IMR-90 (cell line): Measurements from ENCODE around the gene MAZ. TPM values are rescaled to one million over a fixed set of nuclear protein-coding genes. Genes with fewer than 3 reads are reported as not detected.

Source experiments
- ATAC-seq: fragments of 200-7000 bp; cut with Tn5 transposase; 2 replicates; pipeline ENCODE4 v1.9.1; 2020; ENCODE audit warnings: low read depth, mild to moderate bottlenecking, moderate library complexity
- BruUV-seq: library from RNA; stranded (reverse); fragments of 400-500 nt; replicated peaks from 2 replicates; lab custom pipeline; 2021; lab: Mats Ljungman, UMichigan
- CTCF ChIA-PET: fragments of 300-600 bp; formaldehyde crosslinking; extraction: SDS; loops from one replicate; lab custom pipeline; 2021; ENCODE audit warnings: antibody characterized with exemption; lab: Yijun Ruan, JAX
- POLR2A ChIA-PET: fragments of 300-600 bp; sonication (Branson Sonifier 250); formaldehyde crosslinking; loops from one replicate; lab custom pipeline; 2022; ENCODE audit warnings: antibody characterized with exemption; ENCODE audit not compliant: unreplicated experiment; lab: Charles Lee
- DNase-seq: peaks from one replicate; pipeline ENCODE4 v3.0.0; 2013
- H2AFZ ChIP-seq: replicated peaks from 2 replicates; pipeline ENCODE3; 2013; ENCODE audit warnings: low read length, mild to moderate bottlenecking; ENCODE audit not compliant: poor library complexity
- H2AK5ac ChIP-seq: 2 replicates; pipeline ENCODE4 v1.6.1; 2013; ENCODE audit warnings: low read depth, low read length, inconsistent platforms
- H2AK9ac ChIP-seq: replicated peaks from 2 replicates; pipeline ENCODE3; 2013; ENCODE audit warnings: mild to moderate bottlenecking, low read depth, low read length, moderate library complexity; ENCODE audit not compliant: poor library complexity
- H2BK120ac ChIP-seq: 2 replicates; pipeline ENCODE4 v1.6.1; 2013; ENCODE audit warnings: low read depth, low read length, inconsistent platforms
- H2BK15ac ChIP-seq: 3 replicates; pipeline ENCODE4 v1.6.1; 2013; ENCODE audit warnings: low read depth, low read length, inconsistent platforms
- H2BK20ac ChIP-seq: 2 replicates; pipeline ENCODE4 v1.6.1; 2013; ENCODE audit warnings: low read depth, mild to moderate bottlenecking, inconsistent platforms, low read length, moderate library complexity
- H2BK5ac ChIP-seq: 2 replicates; pipeline ENCODE4 v1.6.1; 2013; ENCODE audit warnings: mild to moderate bottlenecking, low read depth, low read length, inconsistent platforms; ENCODE audit not compliant: poor library complexity, severe bottlenecking
- H3K14ac ChIP-seq: replicated peaks from 2 replicates; pipeline ENCODE4 v1.6.1; 2013; ENCODE audit warnings: low read depth, low read length, inconsistent platforms
- H3K18ac ChIP-seq: 2 replicates; pipeline ENCODE4 v1.6.1; 2013; ENCODE audit warnings: low read depth, low read length, control low read depth
- H3K23ac ChIP-seq: 2 replicates; pipeline ENCODE4 v1.6.1; 2013; ENCODE audit warnings: low read depth, low read length, inconsistent platforms
- H3K27ac ChIP-seq: 2 replicates; pipeline ENCODE4 v1.5.1; 2013; ENCODE audit warnings: mild to moderate bottlenecking, control low read depth, low read length; ENCODE audit not compliant: insufficient read depth
- H3K27me3 ChIP-seq: 2 replicates; pipeline ENCODE4 v1.6.1; 2013; ENCODE audit warnings: low read length; ENCODE audit not compliant: control insufficient read depth, insufficient read depth
- H3K36me3 ChIP-seq: 2 replicates; pipeline ENCODE4 v1.6.1; 2013; ENCODE audit warnings: low read length, mixed read lengths; ENCODE audit not compliant: control insufficient read depth, insufficient read depth
- H3K4ac ChIP-seq: 2 replicates; pipeline ENCODE4 v1.6.1; 2013; ENCODE audit warnings: low read depth, low read length, inconsistent platforms
- H3K4me1 ChIP-seq: 2 replicates; pipeline ENCODE4 v1.6.1; 2013; ENCODE audit warnings: low read length, mixed read lengths; ENCODE audit not compliant: control insufficient read depth, insufficient read depth
- H3K4me2 ChIP-seq: 2 replicates; pipeline ENCODE4 v1.6.1; 2013; ENCODE audit warnings: low read depth, mild to moderate bottlenecking, control low read depth, low read length, moderate library complexity
- H3K4me3 ChIP-seq: 2 replicates; pipeline ENCODE4 v1.5.1; 2013; ENCODE audit warnings: low read depth, mild to moderate bottlenecking, control low read depth, low read length, moderate library complexity; ENCODE audit not compliant: insufficient read depth
- H3K56ac ChIP-seq: 2 replicates; pipeline ENCODE4 v1.6.1; 2013; ENCODE audit warnings: low read length, inconsistent platforms; ENCODE audit not compliant: insufficient read depth; ENCODE audit errors: extremely low read depth
- H3K79me1 ChIP-seq, 2 experiments: 2 replicates each; pipeline ENCODE4 v1.6.1; 2013; ENCODE audit warnings: low read length in 2 of 2, inconsistent platforms in 1 of 2, low read depth in 1 of 2
- H3K9ac ChIP-seq: 2 replicates; pipeline ENCODE4 v1.6.1; 2013; ENCODE audit warnings: low read depth, low read length, control low read depth
- H3K9me1 ChIP-seq: 2 replicates; pipeline ENCODE4 v1.6.1; 2013; ENCODE audit warnings: low read length, inconsistent platforms; ENCODE audit not compliant: insufficient read depth
- H3K9me3 ChIP-seq: 2 replicates; pipeline ENCODE4 v1.6.1; 2013; ENCODE audit warnings: low read length; ENCODE audit not compliant: control insufficient read depth, insufficient read depth
- H4K20me1 ChIP-seq: 2 replicates; pipeline ENCODE4 v1.6.1; 2013; ENCODE audit warnings: low read length, inconsistent platforms; ENCODE audit not compliant: insufficient read depth
- H4K5ac ChIP-seq: 2 replicates; pipeline ENCODE4 v1.6.1; 2013; ENCODE audit warnings: mild to moderate bottlenecking, low read depth, low read length, control low read depth
- H4K8ac ChIP-seq, 2 experiments: 2 replicates each; pipeline ENCODE4 v1.6.1; 2013; ENCODE audit warnings: low read depth in 2 of 2, low read length in 2 of 2, control low read depth in 1 of 2, inconsistent platforms in 1 of 2
- H4K91ac ChIP-seq: 2 replicates; pipeline ENCODE4 v1.6.1; 2013; ENCODE audit warnings: low read depth, low read length, inconsistent platforms; ENCODE audit not compliant: insufficient read depth
- CEBPB ChIP-seq: IDR thresholded peaks from 2 replicates; pipeline ENCODE4 v1.6.1; 2012; ENCODE audit warnings: low read depth, low read length, improper control_type of control experiment
- CHD1 ChIP-seq: IDR thresholded peaks from 2 replicates; pipeline ENCODE4 v1.6.1; 2012; ENCODE audit warnings: low read depth, low read length, improper control_type of control experiment
- CTCF ChIP-seq: conservative IDR thresholded peaks from 2 replicates; pipeline ENCODE4 v1.5.1; 2012; ENCODE audit warnings: mild to moderate bottlenecking, low read depth, low read length, improper control_type of control experiment
- ELK1 ChIP-seq: fragments of 150-350 bp; IDR thresholded peaks from 2 replicates; pipeline ENCODE4 v1.6.1; 2016; ENCODE audit warnings: low read depth, mild to moderate bottlenecking, low read length, moderate library complexity, borderline replicate concordance
- FOS ChIP-seq: fragments of 150-350 bp; IDR thresholded peaks from 2 replicates; pipeline ENCODE4 v1.6.1; 2016; ENCODE audit warnings: low read depth, low read length
- MAFK ChIP-seq: IDR thresholded peaks from 2 replicates; pipeline ENCODE4 v1.6.1; 2012; ENCODE audit warnings: low read depth, low read length, improper control_type of control experiment
- MAZ ChIP-seq: IDR thresholded peaks from 2 replicates; pipeline ENCODE4 v1.6.1; 2012; ENCODE audit warnings: low read depth, mild to moderate bottlenecking, low read length, improper control_type of control experiment, moderate library complexity, borderline replicate concordance
- MXI1 ChIP-seq: IDR thresholded peaks from 2 replicates; pipeline ENCODE4 v1.6.1; 2012; ENCODE audit warnings: low read depth, mild to moderate bottlenecking, low read length, moderate library complexity, borderline replicate concordance
- NFE2L2 ChIP-seq: fragments of 150-350 bp; IDR thresholded peaks from 2 replicates; pipeline ENCODE4 v1.6.1; 2016; ENCODE audit warnings: low read depth, mild to moderate bottlenecking, low read length
- POLR2A ChIP-seq: IDR thresholded peaks from 2 replicates; pipeline ENCODE4 v1.6.1; 2012; ENCODE audit warnings: mild to moderate bottlenecking, low read depth, low read length
- RAD21 ChIP-seq: IDR thresholded peaks from 2 replicates; pipeline ENCODE4 v1.6.1; 2012; ENCODE audit warnings: low read length, improper control_type of control experiment
- RCOR1 ChIP-seq: IDR thresholded peaks from 2 replicates; pipeline ENCODE4 v1.6.1; 2012; ENCODE audit warnings: mild to moderate bottlenecking, low read length, improper control_type of control experiment; ENCODE audit not compliant: insufficient replicate concordance
- SMC3 ChIP-seq: fragments of 150-350 bp; IDR thresholded peaks from 2 replicates; pipeline ENCODE4 v1.6.1; 2016; ENCODE audit warnings: low read depth, mild to moderate bottlenecking, antibody characterized with exemption, low read length, moderate library complexity
- USF2 ChIP-seq: fragments of 150-350 bp; IDR thresholded peaks from 2 replicates; pipeline ENCODE4 v1.6.1; 2017; ENCODE audit warnings: mild to moderate bottlenecking, antibody characterized with exemption, low read length, low read depth
- whole genome bisulfite sequencing, 2 experiments: methylation state at CpG; one replicate each; pipeline versions ENCODE4 v1.1.5 to v1.1.7; 2013; ENCODE audit warnings: missing lambda C conversion rate in 2 of 2; ENCODE audit not compliant: insufficient read length in 1 of 2; ENCODE audit errors: extremely low coverage in 2 of 2; 5-methylcytosine and 5-hydroxymethylcytosine counted together
- dilution Hi-C: fragments of 300-500 bp; cut with HindIII; formaldehyde crosslinking; loops from one replicate; pipeline ENCODE4 v1.14.3; 2018; ENCODE audit warnings: low sequenced_read_pairs; ENCODE audit not compliant: unreplicated experiment
- in situ Hi-C: fragments of 300-500 bp; cut with MboI; formaldehyde crosslinking; loops from 3 replicates; pipeline ENCODE4 v1.14.3; 2019; ENCODE audit warnings: low sequenced_read_pairs, inconsistent platforms, mixed read lengths
- intact Hi-C: fragments of 100-400 bp; cut with micrococcal nuclease; formaldehyde crosslinking; loops from 2 replicates; pipeline ENCODE4 v1.10.0; 2022
- polyA plus RNA-seq, 3 experiments: library from polyadenylated mRNA; depleted of rRNA; stranded (reverse); fragments of >200 nt; gene quantifications; 2 replicates each; pipeline ENCODE4 v1.2.3, GENCODE V29; 2012; ENCODE audit warnings: low replicate concordance in 1 of 3
- total RNA-seq: library from RNA; depleted of rRNA; stranded (reverse); fragments of >200 nt; gene quantifications from 2 replicates; pipeline ENCODE4 v1.2.3, GENCODE V29; 2012

MAZ gene
- total and polyA plus RNA-seq, 2 of the 4 experiments (the other 2 are of a cell fraction): 113 to 138 TPM

- Histone ChIP-seq H3K9me3 (no peaks in the 10 kb centered on the region), H3K23ac (no peak overlapping the region), H4K20me1 (no peaks in the 10 kb centered on the region), H2BK15ac (no peak overlapping the region), H3K9ac (no peak overlapping the region), H3K27me3 (peaks cover 7% of the 10 kb centered on the region), H2BK120ac (no peak overlapping the region), H3K27ac (no peak overlapping the region), H4K5ac (no peak overlapping the region), H2AFZ (no peak overlapping the region), H3K4me1 (no peaks in the 10 kb centered on the region; the same call in 1 of the 2 replicates), H3K4me2 (no peak overlapping the region), H3K4ac (no peak overlapping the region), H2AK9ac (no peak overlapping the region), H3K4me3 (no peak overlapping the region), H3K14ac (no peak overlapping the region), H2BK20ac (no peak overlapping the region), H3K36me3 (no peaks in the 10 kb centered on the region), H4K8ac (no peak overlapping the region), H3K9me1 (no peaks in the 10 kb centered on the region), H4K91ac (no peak overlapping the region), H3K56ac (no peak overlapping the region), H3K79me1 (no peaks in the 10 kb centered on the region), H2BK5ac (no peak overlapping the region), H2AK5ac (no peak overlapping the region), H3K18ac (no peak overlapping the region)
- in situ Hi-C loops (no loop called here), dilution Hi-C loops (no loop called here), intact Hi-C loops (no loop called here)
- ATAC-seq (no peak), DNase-seq (no peak)
- BruUV-seq: no TSS peak
- ChIA-PET CTCF (interaction anchor here (0.6 to 0.7 kb wide), 2 partner anchors 76 to 101 kb away, joined by 3 to 6 read pairs; partner anchors contain the start of gene CDIPT), POLR2A (no interaction called here)
- WGBS, 2 experiments: 100% methylated on average over 1 of the region's 6 CpGs; no CpG with 5 or more reads in 1 of the 2 experiments
- no peak for TF ChIP-seq CHD1
- no peak for TF ChIP-seq SMC3
- TF ChIP-seq ELK1: no peak
- no peak for TF ChIP-seq MXI1
- TF ChIP-seq NFE2L2: no peak
- TF ChIP-seq POLR2A: no peak
- no peak for TF ChIP-seq MAFK
- TF ChIP-seq CEBPB: no peak
- TF ChIP-seq RAD21: no peak
- TF ChIP-seq FOS: no peak
- TF ChIP-seq MAZ: no peak
- TF ChIP-seq RCOR1: no peak
- TF ChIP-seq USF2: no peak
- no peak for TF ChIP-seq CTCF
Observed at GRCh38 chr16:29761882-29762281, 44.4 kb upstream of the MAZ start.
